GM12875 (cell line): ENCODE data around the gene CACYBP.

ENCODE experiments used
- H3K4me3 ChIP-seq: one replicate; pipeline ENCODE4 v1.5.1; 2011; ENCODE audit warnings: low read depth, low read length, control low read depth
- TF ChIP-seq, protein P1 (sequence below): IDR thresholded peaks from 2 replicates; pipeline ENCODE4 v1.5.1; 2011; ENCODE audit warnings: low read depth, mild to moderate bottlenecking, control low read depth, inconsistent platforms, low read length, moderate library complexity, borderline replicate concordance; ENCODE audit not compliant: insufficient read depth

The CACYBP gene

DNA sequence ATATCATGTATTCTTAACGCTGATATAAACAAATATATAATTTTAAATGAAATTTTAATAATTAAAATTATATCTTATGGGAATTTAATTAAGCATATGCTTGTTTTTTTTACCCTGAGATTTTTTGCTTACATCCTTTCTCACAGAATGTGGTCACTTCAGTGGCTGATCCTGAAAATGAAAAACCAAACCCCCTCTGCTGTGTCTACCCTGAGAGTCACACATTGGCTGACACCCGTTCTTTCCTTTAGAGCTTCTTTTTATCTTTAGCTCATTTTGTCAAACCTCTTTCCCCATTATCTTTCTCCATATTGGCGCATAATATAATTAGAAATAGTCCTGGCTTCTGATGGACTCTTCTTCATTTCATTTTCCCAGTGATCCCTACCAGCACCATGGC, 10.8 kb upstream of the CACYBP start:
- H3K4me3 ChIP-seq: no peak overlapping the region
- TF ChIP-seq, protein P1, sequence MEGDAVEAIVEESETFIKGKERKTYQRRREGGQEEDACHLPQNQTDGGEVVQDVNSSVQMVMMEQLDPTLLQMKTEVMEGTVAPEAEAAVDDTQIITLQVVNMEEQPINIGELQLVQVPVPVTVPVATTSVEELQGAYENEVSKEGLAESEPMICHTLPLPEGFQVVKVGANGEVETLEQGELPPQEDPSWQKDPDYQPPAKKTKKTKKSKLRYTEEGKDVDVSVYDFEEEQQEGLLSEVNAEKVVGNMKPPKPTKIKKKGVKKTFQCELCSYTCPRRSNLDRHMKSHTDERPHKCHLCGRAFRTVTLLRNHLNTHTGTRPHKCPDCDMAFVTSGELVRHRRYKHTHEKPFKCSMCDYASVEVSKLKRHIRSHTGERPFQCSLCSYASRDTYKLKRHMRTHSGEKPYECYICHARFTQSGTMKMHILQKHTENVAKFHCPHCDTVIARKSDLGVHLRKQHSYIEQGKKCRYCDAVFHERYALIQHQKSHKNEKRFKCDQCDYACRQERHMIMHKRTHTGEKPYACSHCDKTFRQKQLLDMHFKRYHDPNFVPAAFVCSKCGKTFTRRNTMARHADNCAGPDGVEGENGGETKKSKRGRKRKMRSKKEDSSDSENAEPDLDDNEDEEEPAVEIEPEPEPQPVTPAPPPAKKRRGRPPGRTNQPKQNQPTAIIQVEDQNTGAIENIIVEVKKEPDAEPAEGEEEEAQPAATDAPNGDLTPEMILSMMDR: no peak

- no peak overlapping the region for H3K4me3 ChIP-seq
- TF ChIP-seq, protein P1: no peak
Measured at GRCh38 chr1:174989536-174990220, 10.1 kb upstream of the CACYBP start.

DNA sequence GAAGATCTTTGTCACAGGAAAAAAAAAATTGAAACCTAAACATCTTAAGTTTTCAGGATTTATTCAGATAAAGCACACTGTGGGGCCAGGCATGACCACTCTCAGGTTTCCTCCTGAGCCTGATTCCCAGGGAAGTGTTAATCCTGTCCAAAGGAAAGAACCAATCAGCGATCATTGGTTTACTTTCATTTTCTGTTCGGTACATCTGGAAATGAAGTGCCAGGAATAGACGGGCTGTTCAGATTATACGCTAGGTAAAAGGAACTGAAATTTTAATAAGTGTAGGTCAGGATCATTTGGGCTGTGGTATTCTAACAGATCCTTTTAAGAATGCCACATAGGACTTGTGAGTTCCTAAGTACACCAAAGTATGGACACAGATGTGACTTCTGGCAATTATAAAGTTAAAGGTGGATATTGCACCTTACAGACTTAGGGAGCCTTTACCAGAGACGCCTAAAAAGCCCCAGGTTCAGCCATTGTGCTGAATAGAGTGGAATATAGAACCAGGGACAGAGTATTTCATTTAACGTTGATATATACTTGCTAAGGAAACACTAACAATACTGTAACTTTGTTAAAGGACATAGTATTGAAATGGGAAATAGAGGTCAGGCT, 9.3 kb upstream of the CACYBP start:
- no peak overlapping the region for H3K4me3 ChIP-seq

GRCh38 chr1:174991473-174991872, 8.3 kb upstream of the CACYBP start:
- TF ChIP-seq, protein P1: no peak
- no peak overlapping the region for H3K4me3 ChIP-seq

More for the DNA sequence above, 9.3 kb upstream of the CACYBP start:
- TF ChIP-seq, protein P1: no peak

DNA sequence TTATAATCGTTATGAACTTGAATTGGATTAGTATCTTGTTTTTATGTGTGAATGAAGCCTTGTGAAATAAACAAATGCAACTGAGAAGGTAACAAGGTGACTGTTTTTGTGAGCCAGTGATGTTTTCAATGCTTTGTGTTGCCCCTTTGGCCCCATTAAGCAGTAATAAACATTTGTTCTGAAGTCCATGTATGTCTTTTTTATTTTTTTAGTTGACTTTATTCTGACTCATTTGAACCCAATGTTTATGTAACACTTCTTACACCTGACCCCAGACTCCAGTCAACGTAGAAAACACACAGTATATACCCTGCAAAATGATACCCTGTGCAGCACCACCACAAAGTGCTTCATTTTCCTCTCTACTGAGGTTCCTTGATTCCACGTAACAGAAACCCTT, 4.6 kb upstream of the CACYBP start:
- TF ChIP-seq, protein P1: no peak
- no peak overlapping the region for H3K4me3 ChIP-seq

- TF ChIP-seq, protein P1: no peak
- no peak overlapping the region for H3K4me3 ChIP-seq
Measured at GRCh38 chr1:174995916-174996315, 3.8 kb upstream of the CACYBP start.

GRCh38 chr1:174996476-174996875, 3.3 kb upstream of the CACYBP start:
- TF ChIP-seq, protein P1: no peak
- H3K4me3 ChIP-seq: no peak overlapping the region
